Activated CD4-positive, alpha-beta memory T cell treated with anti-CD3 and anti-CD28 coated beads for 36 hours (primary cell): ENCODE data around the gene SMIM35. TPM values are rescaled to one million over a fixed set of nuclear protein-coding genes. Genes with fewer than 3 reads are reported as not detected.

Experiments used
- CTCF ChIA-PET: fragments of 350-600 bp; sonication (Branson Sonifier 250); formaldehyde crosslinking; loops from one replicate; lab custom pipeline; 2021; ENCODE audit warnings: antibody characterized with exemption, inconsistent platforms; lab: Charles Lee
- POLR2A ChIA-PET: fragments of 350-600 bp; sonication (Branson Sonifier 250); formaldehyde crosslinking; loops from one replicate; lab custom pipeline; 2021; ENCODE audit warnings: antibody characterized with exemption; lab: Charles Lee
- DNase-seq: peaks from one replicate; pipeline ENCODE4 v3.0.0-alpha.2; 2020
- H3K27ac Mint-ChIP-seq: one replicate; pipeline ENCODE4 v1.8.0; 2021; ENCODE audit warnings: mixed read lengths
- H3K27me3 Mint-ChIP-seq: one replicate; pipeline ENCODE4 v1.8.0; 2021; ENCODE audit warnings: mixed read lengths
- H3K36me3 Mint-ChIP-seq: one replicate; pipeline ENCODE4 v1.8.0; 2021; ENCODE audit warnings: mixed read lengths
- H3K4me1 Mint-ChIP-seq: one replicate; pipeline ENCODE4 v1.8.0; 2021; ENCODE audit warnings: low read depth, mixed read lengths
- H3K4me3 Mint-ChIP-seq: one replicate; pipeline ENCODE4 v1.8.0; 2021; ENCODE audit warnings: mild to moderate bottlenecking, mixed read lengths
- H3K9me3 Mint-ChIP-seq: one replicate; pipeline ENCODE4 v1.8.0; 2021; ENCODE audit warnings: mixed read lengths
- intact Hi-C: fragments of 100-400 bp; cut with micrococcal nuclease; formaldehyde crosslinking; loops from one replicate; pipeline ENCODE4 v1.15.1; 2023
- total RNA-seq, 2 experiments: library from RNA; stranded (reverse); gene quantifications; one replicate each; pipeline ENCODE4 v1.2.3, GENCODE V29; 2021

The SMIM35 gene
- total RNA-seq, 2 experiments from 2014 or later = 0.22 to 0.40 TPM

- H3K4me3 Mint-ChIP-seq = no peak overlapping the region
- intact Hi-C loops = no loop called here
- H3K4me1 Mint-ChIP-seq = peaks cover 32% of the 10 kb centered on the region
- peaks cover 22% of the 10 kb centered on the region for H3K36me3 Mint-ChIP-seq
- H3K27me3 Mint-ChIP-seq = no peaks in the 10 kb centered on the region
- POLR2A ChIA-PET = interaction anchor here (1.0 to 2.0 kb wide), 4 partner anchors 8 to 43 kb away, joined by 3 to 7 read pairs (median 4); partner anchors contain the start of gene IL10RA
- DNase-seq = no peak
- H3K27ac Mint-ChIP-seq = peak overlapping the region; percentile 78
- H3K9me3 Mint-ChIP-seq = peaks cover 20% of the 10 kb centered on the region
- CTCF ChIA-PET = interaction anchor here (0.8 to 2.5 kb wide), 5 partner anchors 9 to 115 kb away, joined by 4 to 27 read pairs (median 5); no protein-coding TSS in a partner anchor
Measured at GRCh38 chr11:117959438-117960149, 127.2 kb downstream of the SMIM35 start.

- Mint-ChIP-seq H3K27me3 (no peaks in the 10 kb centered on the region), H3K4me3 (no peak overlapping the region), H3K27ac (peak overlapping the region; percentile 25), H3K36me3 (peaks cover 22% of the 10 kb centered on the region), H3K9me3 (peaks cover 20% of the 10 kb centered on the region), H3K4me1 (peaks cover 36% of the 10 kb centered on the region)
- ChIA-PET CTCF (no interaction called here), POLR2A (no interaction called here)
- intact Hi-C loops = no loop called here
- no peak for DNase-seq
Measured at GRCh38 chr11:117958949-117959348, 127.8 kb downstream of the SMIM35 start.

Other genes starting within 250 kb of the SMIM35 start
- gene FXYD6, start 210.3 kb downstream of the SMIM35 start, total RNA-seq = under 1 TPM; 0.26 to 0.61 TPM
- gene TMPRSS13, start 157.6 kb downstream of the SMIM35 start, total RNA-seq = 1 to 10 TPM; 2.0 to 2.6 TPM
- gene IL10RA, start 100.6 kb downstream of the SMIM35 start, total RNA-seq = 100 to 1,000 TPM; 114 to 117 TPM
- gene TMPRSS4, start 9.9 kb downstream of the SMIM35 start, total RNA-seq = not detected
- under 1 TPM; 0.22 to 0.36 TPM for gene SCN4B, start 65.9 kb upstream of the SMIM35 start, total RNA-seq
- not detected for gene SCN2B, start 89.7 kb upstream of the SMIM35 start, total RNA-seq
- gene JAML, start 138.0 kb upstream of the SMIM35 start, total RNA-seq = 100 to 1,000 TPM; 155 to 163 TPM
- 10 to 100 TPM; 47.3 to 49.0 TPM for gene MPZL3, start 165.4 kb upstream of the SMIM35 start, total RNA-seq
- 10 to 100 TPM; 15.8 to 17.8 TPM for gene MPZL2, start 177.3 kb upstream of the SMIM35 start, total RNA-seq
- 100 to 1,000 TPM; 476 to 488 TPM for gene CD3E, start 217.8 kb upstream of the SMIM35 start, total RNA-seq